ENCODE data around the gene ZNF71.
A peak's percentile ranks its signal among the peaks of the same experiment; 100 is the strongest.

Gene ZNF71

DNA sequence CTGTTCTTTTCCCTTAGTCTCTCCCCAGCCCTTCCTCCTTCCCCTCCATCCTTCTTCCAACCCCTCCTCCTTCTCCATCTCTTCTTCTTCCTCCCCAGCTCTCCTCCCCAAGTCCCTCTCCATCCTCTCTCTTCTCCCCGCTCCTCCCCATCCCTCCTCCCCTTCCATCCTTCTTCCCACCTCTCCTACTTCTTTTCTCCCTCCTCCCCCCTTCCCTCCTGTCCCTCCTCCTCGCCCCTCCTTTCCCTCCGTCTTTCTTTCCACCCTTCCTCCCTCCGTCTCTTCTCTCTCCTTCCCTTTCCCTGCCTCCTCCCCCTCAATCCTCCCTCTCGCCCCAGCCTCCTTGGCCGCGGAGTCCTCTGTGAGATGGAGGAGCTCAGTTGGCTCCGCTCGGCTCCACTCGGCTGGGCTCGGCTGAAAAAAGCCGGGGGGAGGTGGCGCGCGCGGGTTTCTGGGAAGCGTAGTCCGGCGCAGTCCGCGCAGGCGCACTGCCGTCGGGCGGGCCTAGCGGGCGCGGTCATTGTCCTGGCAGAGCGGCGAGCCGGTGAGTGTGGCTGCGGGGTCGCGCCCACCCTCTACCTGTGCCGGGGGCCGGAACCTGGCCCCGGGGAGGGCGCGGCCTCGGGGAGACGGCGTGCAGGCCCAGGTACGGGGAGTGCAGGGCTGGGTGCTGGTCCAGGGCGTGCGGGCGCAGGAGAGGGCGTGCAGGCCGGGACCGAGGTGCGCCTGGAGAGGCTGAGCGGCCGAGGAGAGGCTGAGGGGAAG, at the start of gene ZNF71:
Gene ZNF71, plus strand, starts transcription at position 520 of the 765 bp plus-strand sequence. CDS start 6,257 bp downstream, outside the sequence.
- peak; percentile 89 for DNase-seq

DNA sequence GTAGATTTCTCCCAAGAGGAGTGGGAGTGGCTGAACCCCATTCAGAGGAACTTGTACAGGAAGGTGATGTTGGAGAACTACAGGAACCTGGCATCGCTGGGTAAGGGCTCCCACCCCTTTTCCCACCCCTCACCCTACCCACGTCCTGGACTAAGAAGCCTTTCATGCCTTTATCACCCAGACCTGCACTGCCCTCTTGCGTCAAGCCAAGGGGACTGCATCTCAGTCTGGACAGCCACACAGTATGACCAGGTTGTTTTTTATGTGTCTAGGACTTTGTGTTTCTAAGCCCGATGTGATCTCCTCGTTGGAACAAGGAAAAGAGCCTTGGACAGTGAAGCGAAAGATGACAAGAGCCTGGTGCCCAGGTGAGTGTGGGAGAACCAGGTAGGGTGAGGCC, 47.6 kb upstream of the ZNF71 start:
- DNase-seq, result no peak

DNA sequence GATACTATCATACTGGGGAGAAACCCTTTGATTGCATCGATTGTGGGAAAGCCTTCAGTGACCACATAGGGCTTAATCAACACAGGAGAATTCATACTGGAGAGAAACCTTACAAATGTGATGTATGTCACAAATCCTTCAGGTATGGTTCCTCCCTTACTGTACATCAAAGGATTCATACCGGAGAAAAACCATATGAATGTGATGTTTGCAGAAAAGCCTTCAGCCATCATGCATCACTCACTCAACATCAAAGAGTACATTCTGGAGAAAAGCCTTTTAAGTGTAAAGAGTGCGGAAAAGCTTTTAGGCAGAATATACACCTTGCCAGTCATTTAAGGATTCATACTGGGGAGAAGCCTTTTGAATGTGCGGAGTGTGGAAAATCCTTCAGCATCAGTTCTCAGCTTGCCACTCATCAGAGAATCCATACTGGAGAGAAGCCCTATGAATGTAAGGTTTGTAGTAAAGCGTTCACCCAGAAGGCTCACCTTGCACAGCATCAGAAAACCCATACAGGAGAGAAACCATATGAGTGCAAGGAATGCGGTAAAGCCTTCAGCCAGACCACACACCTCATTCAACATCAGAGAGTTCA, 40.7 kb upstream of the ZNF71 start:
- no peak for DNase-seq

DNA sequence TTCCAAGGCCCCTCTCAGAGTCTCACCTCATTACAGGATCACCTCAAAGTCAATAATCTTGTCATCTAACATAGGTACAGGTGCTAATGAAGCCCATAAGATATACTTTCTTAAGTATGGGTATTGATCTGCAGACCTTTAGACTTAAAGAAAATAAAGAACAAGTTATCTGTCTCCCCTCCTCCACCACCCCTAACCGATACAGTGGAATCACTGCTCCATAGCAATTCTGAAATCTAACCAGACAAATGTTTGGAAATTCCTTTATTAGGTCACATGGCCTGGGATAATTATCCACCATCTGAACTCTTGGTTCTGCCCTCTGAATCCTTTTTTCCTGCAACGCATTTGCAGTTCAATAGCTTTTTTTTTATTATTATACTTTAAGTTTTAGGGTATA, 32.3 kb upstream of the ZNF71 start:
- no peak for DNase-seq

DNA sequence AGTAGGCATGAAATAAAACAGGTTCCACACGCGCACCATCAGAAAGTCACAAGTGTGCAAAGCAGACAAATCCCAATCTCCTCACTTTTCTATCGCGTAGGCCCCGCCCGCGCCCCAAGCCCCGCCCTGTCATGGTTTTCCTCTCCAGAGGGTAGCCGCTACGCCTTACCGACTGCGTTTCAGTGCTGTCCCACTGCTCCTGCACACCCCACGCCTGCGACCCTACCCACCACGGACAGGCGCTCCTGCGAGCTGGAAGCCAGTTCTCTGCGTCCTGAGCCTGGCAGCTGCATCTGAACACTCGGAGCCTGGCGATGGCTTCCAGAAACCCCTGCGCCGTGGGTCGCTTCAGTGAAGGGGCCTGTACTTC, 28.2 kb upstream of the ZNF71 start:
- peak; percentile 16 for DNase-seq

DNA sequence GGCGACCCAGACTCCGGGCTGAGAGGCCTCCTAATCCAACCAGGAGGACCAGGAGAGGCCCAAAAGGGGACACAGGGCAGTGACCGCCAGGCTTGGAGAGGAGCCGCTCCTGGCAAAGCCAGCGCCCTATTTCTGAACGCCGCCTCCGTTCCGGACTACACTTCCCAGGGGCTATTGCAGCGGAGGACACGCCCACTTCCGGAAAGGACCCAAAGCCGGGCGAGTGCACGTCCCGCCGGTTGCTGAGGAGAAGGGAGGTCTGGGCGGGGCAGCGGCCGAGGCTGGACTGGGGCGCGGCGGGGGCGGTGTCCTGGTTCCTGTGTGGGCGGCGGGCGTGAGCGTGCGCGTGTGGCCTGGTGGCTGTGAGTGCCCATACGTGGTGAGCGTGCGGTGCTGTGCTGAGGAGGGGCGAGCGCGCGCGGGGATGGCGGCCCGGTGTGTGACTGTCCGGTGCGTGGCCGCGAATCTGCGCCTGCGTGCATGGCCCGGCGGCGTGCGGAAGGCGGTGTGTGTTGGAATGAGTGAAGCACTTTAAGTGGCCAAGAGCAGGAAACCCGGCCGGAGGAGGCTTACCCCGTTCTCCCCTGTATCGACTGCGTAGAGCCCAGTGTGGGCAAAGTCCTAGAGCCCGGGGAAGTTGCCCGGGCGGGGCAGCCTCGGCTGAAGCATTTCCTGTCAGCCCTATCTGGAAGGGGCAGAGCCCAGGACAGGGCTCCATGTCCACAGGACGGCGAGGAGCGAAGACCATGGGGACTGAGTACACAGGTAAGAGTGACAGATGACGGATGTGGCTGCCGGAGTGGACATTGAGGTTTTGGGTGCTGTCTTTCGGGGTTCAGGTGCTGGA, 27.6 kb upstream of the ZNF71 start, which contains the start of gene ZNF470:
Gene ZNF470, plus strand, starts transcription at position 195 of the 847 bp plus-strand sequence. CDS start 2,844 bp downstream, outside the sequence.
- peak; percentile 91 for DNase-seq

DNA sequence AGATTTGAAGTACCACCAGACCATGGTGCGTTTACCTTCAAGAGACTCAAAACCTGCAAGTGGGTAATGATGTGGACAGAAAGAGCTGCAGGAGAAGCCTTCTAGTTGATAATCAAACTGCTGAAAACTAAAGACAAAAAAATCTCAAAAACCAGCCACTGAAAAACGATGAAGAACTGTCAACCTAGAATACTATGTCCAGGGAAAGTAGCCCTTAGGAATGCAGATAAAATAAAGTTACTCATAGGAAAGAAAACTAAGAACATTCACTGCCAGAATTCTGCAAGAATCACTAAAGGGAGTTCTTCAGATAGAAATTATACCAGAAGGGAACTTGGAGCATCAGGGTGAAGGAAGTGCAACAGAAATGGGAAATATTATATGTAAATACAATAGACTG, 22.5 kb upstream of the ZNF71 start:
- no peak for DNase-seq

DNA sequence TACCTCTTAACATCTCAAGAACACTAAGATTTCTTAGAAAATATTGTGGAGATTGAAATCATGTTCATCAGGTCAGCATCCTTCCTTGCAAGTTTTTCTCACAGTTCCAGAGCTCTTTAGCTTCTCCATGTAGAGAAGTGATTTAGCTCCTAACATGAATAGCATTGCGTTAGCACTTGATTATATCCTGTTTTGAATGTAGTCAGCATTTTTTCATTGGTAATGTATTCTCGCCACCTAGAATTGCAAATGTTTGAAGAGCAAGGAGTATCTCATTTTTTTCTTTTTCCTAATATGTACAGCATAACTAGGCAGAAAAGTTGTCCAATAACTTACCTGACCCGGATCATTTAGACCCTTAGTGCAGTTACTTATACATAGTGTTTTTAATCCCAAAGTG, 21.2 kb upstream of the ZNF71 start:
- DNase-seq, result no peak

DNA sequence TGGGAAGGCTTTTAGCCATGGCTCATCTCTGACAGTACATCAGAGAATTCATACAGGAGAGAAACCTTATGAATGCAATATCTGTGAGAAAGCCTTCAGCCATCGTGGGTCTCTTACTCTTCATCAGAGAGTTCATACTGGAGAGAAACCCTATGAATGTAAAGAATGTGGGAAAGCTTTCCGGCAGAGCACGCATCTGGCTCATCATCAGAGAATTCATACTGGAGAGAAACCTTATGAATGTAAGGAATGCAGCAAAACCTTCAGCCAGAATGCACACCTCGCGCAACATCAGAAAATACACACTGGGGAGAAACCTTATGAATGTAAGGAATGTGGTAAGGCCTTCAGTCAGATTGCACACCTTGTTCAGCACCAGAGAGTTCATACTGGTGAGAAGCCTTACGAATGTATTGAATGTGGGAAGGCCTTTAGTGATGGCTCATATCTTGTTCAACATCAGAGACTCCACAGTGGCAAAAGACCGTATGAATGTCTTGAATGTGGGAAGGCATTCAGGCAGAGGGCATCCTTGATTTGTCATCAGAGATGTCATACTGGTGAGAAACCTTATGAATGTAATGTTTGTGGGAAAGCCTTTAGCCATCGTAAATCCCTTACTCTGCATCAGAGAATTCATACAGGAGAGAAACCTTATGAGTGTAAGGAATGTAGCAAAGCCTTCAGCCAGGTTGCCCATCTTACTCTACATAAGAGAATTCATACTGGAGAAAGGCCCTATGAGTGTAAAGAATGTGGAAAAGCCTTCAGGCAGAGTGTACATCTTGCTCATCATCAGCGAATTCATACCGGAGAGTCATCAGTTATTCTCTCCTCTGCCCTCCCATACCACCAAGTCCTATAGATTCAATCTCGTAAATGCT, 17.1 kb upstream of the ZNF71 start:
- DNase-seq, result no peak

DNA sequence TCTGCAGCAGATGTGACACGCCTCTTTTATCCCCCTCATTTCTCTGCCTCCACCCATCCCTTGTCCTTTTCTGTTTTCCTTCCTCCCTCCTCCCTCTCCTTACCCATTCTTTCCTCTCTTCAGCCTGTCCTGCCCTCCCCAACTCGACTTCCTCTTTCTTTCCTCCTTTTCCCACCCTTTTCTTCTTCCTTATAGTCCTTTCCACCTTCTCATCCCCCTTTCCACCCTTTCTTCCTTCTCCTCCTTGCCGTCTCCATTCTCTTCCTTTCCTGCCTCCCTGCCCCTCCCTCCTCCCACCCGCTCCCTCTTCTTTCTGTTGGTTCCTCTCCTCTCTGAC, 688 bp upstream of the ZNF71 start:
- no peak for DNase-seq

DNA sequence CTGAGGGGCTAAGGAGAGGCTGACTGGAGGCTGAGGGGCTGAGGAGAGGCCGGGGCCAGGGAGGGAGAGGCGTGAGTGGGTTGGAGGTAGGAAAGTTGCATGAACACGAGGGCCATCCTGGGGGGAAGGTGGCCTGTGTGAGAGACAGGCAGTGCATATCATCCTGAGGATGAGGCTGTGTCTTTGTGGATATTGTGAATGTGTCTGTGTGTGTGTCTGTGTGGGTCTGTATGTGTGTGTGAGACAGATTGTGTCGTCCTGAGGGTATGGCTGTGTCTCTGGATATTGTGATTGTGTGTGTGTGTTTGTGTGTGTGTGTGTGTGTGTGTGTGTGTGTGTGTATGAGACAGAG, 422 bp downstream of the ZNF71 start:
- no peak for DNase-seq

DNA sequence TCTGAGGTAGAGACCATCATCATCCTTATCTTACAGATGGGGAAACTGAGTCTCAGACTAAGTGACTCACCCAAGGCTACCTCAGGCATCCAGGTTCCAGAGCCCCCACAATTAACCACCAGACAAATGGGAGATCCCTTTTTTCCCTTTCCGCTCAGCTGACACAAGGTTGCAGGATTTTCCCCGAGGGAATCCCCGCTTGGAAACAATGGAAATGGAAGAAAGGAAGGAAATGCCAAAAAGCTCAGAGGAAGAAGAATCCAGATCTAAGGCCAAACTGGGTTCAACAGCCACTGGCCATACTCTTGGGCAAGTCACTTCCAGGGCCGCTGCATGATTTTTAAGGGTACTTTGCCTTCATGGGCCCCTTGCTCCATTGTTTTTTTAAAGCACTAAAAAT, 1.6 kb downstream of the ZNF71 start:
- no peak for DNase-seq

DNA sequence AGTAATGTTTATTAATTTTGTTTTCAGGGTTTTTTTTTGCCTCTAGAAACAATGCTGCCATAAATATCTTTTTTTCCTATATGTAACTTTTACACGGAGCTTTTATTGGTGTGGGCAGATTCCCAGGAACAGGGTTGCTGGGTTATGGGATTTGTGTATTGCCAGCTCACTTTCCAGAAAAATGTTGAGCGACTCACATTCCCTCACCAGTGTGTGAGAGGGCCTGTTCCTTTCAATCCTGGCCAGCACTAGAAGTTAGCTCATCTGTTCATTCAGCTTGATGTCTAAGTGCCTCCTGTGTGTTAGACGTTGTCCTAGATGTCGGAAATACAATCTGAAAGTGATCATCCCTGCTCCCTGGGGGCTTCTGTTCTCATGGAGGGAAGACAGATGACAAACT, 2.6 kb downstream of the ZNF71 start:
- no peak for DNase-seq

DNA sequence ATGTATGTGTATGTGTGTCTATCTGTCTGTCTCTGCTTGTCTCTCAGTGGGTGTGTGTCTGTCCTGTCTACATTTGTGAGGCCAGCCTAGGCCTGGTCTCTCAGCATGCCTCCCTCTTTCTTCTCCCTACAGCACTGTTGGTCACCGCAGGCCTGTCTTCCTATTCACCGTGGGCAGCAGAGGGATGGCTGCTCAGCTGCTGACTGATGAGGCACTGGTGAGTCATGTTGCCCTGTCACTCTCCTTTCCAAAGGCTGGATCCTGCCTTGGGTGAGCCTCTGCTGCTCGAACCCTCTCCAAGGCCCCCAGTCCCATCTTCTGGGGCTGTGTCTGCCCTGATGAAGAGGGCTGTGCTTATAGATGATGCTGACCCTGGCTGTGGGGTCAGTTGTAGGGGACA, 6.3 kb downstream of the ZNF71 start:
- no peak for DNase-seq

DNA sequence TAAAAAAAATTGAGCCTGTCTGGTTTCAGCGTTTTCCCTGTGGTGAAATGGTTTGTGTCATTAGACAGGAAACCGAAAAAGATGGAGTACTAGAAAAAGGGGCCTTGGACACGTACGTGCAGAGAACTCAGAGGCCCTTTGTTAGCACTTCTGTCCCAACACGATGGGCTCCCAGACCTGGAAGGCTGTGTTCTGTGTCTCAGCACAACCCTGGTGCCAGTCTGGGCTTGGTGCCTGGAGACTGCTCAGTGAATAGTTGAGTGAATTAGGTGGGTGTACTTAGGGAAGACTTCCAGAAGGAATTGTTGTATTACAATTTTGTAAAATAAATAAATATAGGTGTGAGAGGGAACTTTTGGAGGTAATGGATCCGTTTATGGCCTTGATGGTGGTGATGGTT, 8.7 kb downstream of the ZNF71 start:
- no peak for DNase-seq

DNA sequence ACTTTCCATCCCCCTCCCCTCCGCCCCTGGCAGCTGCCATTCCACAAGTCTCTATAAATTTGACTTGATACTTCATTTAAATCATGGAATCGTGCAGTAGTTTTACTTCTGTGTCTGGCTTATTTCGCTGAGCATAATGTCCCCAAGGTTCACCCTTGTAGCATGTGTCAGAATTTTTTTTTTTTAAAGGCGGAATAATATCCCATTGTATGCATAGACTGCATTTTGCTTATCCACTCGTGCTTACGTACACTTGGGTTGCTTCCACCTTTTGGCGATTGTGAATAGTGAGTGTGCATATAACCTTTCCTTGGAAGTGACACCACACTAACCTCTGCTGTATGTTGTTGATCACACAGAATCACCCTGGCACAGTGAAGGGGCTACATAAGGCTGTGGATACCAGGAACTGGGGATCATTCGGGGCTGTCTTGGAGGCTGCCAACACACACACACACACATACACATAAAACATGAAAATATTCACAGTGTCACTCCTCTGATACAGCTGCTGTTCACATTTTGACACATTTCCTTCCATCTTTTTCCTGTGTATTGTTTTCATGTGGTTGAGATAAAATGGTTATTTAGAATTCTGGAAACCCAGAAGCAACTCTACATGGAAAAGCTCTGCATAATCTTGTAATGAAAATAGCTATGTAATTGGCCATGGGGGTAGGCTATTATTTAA, 13.3 kb downstream of the ZNF71 start:
- no peak for DNase-seq

DNA sequence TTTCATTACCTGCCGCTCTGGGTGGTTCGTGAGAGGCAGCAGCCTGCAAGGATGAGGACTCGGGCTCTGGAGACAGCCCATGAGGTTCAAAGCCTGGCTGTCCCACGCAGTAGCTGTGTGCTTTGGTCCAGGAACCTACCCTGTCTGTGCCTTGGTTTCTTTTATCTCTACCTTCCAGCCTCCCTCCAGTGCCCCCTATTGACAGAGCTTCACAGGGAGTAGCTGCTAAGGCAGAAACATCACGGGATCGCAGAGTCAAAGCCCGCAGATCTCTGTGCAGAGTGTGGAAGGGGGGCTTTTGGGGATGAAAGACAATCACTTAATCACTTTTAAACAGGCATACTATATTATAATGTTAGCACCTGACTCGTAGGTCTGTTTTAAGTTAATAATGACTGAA, 16.2 kb downstream of the ZNF71 start:
- DNase-seq, result no peak

DNA sequence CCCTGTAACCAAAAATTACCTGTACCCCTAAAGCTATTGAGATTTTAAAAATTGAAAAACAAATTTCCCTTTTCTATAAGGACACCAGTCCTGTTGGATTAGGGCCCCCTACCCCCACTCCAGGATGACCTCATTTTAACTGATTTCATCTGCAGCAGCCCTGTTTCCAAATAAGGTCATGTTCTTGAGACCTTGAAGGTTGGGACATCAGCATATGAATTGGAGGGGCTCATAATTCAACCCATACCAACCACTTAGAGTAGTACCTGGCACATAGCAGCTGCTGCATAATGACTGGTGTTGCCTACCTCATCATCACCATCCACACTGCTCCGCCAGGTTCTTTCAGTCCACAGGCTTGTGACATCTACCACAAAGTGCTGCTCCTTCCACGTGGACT, 17.6 kb downstream of the ZNF71 start:
- DNase-seq, result no peak

DNA sequence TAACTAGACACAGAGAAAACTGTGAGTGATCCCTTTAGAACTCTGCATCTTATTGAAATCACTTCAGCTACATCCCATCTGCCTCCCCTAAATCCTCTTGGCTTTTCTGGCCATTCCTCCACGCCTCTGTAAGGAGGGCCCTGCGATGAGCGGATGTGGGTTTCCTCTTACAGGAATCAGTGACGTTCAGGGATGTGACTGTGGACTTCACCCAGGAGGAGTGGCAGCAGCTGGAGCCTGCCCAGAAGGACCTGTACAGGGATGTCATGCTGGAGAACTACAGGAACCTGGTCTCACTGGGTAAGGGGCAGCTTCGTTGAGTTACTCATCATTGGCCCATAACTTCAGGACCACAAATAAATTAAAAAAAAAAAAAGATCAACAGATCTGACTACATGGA, 18.5 kb downstream of the ZNF71 start:
- no peak for DNase-seq

DNA sequence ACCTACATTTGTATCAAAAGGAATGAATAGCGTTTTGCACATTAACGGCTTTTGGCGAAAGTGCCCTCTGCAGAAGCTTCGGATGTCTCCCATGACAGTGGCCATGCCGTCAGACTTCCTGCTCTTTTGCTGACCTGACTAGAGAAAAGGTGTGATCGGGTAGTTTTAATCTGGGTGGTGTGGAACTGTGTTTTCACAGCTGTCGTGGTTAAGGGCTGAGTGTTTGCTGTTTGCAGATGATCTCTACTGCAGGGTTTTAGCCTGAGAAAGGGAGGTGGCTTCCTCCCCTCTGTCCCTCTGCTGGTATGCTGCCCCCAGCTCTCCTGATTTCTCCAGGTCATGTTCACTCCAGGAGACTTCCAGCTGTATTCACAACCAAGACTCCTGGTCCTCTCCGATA, 22.4 kb downstream of the ZNF71 start:
- DNase-seq, result no peak

DNA sequence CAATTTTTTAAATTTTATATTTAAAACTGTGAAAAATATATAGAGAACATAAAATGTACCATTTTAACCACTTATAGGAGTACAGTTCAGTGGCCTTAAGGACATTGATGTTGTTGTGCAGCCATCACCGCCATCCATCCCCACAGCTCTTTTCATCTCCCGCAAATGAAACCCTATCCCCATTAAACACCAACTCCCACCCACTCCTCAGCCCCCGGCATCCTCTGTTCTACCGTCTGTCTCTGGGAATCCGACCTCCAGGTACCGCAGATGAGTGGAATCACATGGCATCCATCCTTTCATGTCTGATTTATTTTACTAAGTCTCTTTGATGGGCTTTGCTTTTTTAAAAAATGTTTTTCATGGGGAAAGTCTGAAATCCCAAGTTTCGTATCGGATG, 24.0 kb downstream of the ZNF71 start:
- no peak for DNase-seq

DNA sequence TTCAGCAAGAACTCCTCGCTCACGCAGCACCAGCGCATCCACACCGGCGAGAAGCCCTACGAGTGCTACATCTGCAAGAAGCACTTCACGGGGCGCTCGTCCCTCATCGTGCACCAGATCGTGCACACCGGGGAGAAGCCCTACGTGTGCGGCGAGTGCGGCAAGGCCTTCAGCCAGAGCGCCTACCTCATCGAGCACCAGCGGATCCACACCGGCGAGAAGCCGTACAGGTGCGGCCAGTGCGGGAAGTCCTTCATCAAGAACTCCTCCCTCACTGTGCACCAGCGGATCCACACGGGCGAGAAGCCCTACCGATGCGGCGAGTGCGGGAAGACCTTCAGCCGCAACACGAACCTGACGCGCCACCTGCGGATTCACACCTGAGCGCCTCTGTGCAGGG, 27.3 kb downstream of the ZNF71 start:
- no peak for DNase-seq

DNA sequence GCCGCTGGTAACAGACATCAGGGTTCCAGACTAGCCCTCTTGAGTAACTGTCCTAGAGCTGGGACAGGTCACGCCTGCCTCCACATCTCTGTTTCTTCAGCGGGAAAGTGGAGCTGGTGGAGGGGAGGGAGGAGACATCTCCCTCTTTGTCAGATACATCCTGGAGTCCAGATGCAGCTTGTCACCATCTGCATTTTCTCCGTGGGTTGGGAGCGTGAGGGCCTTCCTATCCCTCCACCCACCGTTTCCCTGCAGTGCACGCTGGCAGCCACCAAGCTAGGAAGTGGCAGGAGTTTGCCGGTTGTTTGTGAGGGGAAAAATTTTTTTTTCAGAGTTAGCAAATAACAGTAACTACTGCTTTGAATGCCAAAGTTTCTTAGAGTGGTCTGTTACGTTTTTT, 27.9 kb downstream of the ZNF71 start:
- no peak for DNase-seq

Data from NCI-H774 (cell line).